Fibroblast of mammary gland (primary cell): ENCODE data around the gene DNAJC1.

ENCODE experiments used
- DNase-seq: peaks from one replicate; pipeline ENCODE4 v3.0.0-alpha.2; 2010; ENCODE audit warnings: low read depth
- H3K4me3 ChIP-seq: 2 replicates; pipeline ENCODE4 v1.5.1; 2011; ENCODE audit warnings: low read depth, mild to moderate bottlenecking, low read length, moderate library complexity; ENCODE audit not compliant: control insufficient read depth
- TF ChIP-seq, protein P1 (sequence below): conservative IDR thresholded peaks from 2 replicates; pipeline ENCODE4 v1.5.1; 2011; ENCODE audit warnings: low read depth, low read length, inconsistent platforms; ENCODE audit not compliant: control insufficient read depth, insufficient read depth

The DNAJC1 gene

DNA sequence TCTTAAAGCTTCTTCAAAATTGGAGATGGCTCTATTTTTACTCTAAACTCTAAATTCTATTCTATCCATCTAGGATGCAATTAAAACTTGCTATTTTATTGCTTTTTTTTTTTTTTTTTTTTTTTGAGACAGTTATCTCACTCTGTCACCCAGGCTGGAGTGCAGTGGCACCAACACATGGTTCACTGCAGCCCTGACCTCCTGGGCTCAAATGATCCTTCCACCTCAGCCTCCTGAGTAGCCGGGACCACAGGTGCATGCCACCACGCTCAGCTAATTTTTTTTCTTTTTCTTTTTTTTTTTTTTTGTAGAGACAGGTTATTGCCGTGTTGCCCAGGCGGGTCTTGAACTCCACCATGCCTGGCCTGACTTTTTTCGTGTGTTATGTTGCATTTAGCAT is 41.2 kb downstream of the DNAJC1 start:
- no peak for DNase-seq
- H3K4me3 ChIP-seq: no peak overlapping the region
- TF ChIP-seq, protein P1, sequence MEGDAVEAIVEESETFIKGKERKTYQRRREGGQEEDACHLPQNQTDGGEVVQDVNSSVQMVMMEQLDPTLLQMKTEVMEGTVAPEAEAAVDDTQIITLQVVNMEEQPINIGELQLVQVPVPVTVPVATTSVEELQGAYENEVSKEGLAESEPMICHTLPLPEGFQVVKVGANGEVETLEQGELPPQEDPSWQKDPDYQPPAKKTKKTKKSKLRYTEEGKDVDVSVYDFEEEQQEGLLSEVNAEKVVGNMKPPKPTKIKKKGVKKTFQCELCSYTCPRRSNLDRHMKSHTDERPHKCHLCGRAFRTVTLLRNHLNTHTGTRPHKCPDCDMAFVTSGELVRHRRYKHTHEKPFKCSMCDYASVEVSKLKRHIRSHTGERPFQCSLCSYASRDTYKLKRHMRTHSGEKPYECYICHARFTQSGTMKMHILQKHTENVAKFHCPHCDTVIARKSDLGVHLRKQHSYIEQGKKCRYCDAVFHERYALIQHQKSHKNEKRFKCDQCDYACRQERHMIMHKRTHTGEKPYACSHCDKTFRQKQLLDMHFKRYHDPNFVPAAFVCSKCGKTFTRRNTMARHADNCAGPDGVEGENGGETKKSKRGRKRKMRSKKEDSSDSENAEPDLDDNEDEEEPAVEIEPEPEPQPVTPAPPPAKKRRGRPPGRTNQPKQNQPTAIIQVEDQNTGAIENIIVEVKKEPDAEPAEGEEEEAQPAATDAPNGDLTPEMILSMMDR: no peak

DNA sequence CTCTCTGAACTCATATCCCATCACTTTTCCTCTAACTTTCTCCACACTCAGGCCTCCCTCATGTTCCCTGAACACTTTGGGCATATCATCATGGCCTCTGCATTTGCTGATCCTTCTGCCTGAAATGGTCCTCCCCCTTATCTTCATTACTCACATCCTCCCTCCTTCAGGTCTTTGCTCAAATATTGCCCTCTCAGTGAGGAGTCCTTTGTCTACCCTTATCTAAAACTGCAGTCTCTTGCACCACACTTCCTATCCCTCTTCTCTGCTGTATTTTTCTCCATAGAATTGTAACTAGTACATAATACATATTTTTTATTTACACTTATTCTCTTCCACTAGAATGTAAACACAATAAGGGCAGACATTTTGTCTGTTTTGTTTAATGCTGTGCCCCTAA is 41.7 kb downstream of the DNAJC1 start:
- DNase-seq: no peak
- TF ChIP-seq, protein P1: no peak
- H3K4me3 ChIP-seq: no peak overlapping the region

DNA sequence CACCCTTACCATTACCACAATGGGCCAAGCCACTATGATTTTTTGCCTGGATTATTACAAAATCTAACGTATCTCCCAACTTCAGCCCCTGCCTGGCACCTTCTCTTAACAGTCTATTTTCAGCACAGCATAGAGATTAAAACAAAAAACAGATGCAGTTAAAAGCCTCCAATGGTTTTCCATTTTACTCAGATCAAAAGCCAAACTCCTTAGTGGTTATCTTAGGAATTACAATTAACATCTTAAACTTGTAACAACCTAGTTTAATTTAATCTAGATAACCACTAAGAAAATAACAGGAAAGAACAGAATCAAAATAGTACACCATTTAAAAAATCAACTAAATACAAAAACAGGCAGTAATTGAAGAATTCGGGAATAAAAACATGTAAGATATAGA is 43.5 kb downstream of the DNAJC1 start:
- TF ChIP-seq, protein P1: no peak
- no peak for DNase-seq
- no peak overlapping the region for H3K4me3 ChIP-seq

DNA sequence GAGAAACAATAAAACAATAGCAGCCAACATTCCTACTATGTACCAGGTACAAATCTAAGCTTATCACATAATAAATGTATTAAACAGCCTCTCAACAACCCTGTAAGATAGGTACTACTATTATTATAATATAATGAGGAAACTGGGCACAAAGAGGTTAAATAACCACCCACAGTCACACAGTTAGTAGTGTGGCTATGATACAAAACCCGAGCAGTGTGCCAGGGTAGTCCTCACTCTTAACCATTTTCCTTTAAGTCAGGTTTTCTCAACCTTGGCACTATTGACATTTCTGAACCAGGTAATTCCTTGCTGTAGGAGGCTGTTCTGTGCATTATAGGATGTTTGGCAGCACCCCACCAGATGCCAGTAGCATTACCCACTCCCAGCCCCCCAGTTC is 48.8 kb downstream of the DNAJC1 start:
- no peak overlapping the region for H3K4me3 ChIP-seq
- TF ChIP-seq, protein P1: no peak

DNA sequence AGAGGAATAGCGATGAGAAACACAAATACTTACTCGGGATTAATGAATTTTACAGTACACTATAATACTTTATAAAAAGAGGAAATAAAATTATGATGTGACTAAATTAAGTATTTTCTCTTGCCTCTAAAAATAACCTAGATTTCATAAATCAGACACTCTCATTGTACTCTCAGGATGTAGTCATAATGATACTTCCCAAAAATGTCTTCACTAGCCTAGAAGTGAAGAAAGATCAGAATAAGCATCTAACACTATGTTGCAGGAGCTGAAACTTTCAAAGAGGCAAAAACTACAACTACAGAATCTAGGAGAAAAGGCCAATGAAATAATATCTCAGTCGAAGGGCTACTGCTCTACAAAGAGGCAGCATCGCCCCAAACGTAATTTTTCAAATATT is 49.4 kb downstream of the DNAJC1 start:
- H3K4me3 ChIP-seq: no peak overlapping the region
- DNase-seq: no peak
- TF ChIP-seq, protein P1: no peak

More for the DNA sequence above, 48.8 kb downstream of the DNAJC1 start:
- DNase-seq: no peak

DNA sequence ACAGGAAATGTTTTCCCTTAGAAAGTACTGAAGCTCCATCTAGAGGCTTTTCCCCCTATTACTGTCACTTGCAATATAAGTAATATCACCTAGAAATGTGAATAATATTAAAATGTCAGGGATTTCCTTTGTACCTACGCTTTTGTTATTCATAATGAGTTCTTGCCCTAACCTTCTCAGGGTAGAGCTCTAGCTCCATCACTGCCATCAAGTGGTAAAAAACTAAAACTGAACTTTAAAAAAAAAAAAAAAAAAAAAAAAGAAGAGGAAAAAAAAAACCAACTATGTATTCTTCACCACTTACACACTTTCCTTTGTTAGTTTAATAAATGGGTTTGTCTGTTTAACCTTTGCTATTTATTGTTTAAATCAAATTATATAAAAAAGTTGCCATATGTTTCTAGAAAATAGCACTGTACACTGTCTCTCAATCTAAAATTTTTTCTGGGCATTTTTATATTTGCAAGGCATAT is 49.9 kb downstream of the DNAJC1 start:
- TF ChIP-seq, protein P1: peak; percentile 54
- DNase-seq: peak; percentile 60
- H3K4me3 ChIP-seq: no peak overlapping the region

DNA sequence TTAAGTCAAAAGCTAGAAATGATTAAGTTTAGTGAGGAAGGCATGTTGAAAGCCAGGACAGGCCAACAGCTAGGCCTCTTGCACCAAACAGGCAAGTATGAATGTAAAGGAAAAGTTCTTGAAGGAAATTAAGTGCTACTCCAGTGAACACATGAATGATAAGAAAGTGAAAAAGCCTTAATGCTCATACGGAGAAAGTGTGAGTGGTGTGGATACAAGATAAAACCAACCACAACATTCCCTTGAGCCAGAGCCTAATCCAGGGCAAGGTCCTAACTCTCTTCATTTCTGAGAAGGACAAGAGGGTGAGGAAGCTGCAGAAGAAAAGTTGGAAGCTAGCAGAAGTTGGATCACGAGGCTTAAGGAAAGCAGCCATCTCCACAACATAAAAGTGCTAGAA is 53.0 kb downstream of the DNAJC1 start:
- TF ChIP-seq, protein P1: no peak
- DNase-seq: no peak
- no peak overlapping the region for H3K4me3 ChIP-seq
